Measurements from ENCODE around the gene CNTN5. TPM values are rescaled to one million over a fixed set of nuclear protein-coding genes. Genes with fewer than 3 reads are reported as not detected.
"Not testable (repeated sequence)": the region's sequence is repeated elsewhere in the genome, so short reads cannot be mapped to it uniquely, and the experiment has no call there.

CNTN5 gene
- total RNA-seq, 1 donor from 2014 or later: not detected

DNA sequence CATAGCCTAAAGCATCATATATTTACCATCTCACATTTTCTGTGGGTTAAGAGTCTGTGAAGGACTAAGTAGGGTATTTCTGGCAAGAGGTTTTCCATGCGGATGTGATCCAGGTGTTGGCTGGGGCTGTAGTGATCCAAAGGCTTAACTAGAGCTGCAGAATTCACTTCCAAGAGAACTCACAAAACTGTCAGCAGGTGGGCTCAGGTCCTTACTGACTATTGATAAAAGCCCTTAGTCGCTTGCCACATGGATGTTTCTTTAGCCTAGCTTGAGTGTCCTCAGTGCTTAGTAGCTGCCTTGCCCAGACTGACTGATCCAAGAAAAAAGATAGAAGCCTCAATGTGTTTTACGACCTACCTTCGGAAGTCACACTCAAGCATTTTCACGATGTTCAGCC lies 250.8 kb downstream of the CNTN5 start:
- intact Hi-C loops (cut with micrococcal nuclease): no loop called here

DNA sequence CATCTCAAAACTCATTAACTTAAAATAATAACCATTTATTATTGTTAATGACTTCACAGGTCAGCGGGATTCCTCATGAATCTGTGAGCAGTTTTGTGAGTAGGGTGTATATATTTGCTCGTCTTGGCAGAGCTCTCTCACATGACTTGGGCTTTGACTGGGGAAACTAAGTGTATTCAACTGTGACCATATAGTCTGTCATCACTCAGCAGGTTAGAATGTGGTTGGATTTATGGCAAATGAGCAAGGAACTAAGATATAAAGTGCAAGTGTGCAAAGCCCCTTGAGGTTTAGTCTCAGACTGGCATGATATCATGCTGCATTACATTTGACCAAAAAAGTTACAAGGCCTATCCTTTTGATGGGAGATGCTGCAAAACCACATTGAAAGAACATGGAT lies 254.8 kb downstream of the CNTN5 start:
- intact Hi-C loops (cut with micrococcal nuclease): no loop called here

DNA sequence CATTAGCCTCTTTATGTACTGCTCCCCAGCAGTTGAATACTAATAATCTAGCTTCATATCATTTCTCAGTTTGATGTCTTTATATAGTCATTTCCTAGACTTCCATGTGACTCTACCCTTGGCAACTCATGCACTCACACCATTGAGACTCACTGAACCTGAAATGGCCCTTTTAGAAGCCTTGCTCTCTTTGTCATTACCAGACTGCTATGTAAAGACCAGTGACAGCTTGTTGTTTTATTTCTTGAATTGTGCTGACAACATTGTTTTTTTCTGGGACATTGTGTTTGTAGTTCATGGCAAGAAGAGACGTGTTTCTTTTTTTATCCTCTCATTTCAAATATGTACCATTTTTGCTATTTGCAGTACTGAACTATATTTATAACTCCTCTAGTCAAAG lies 256.5 kb downstream of the CNTN5 start:
- intact Hi-C loops (cut with micrococcal nuclease): no loop called here

DNA sequence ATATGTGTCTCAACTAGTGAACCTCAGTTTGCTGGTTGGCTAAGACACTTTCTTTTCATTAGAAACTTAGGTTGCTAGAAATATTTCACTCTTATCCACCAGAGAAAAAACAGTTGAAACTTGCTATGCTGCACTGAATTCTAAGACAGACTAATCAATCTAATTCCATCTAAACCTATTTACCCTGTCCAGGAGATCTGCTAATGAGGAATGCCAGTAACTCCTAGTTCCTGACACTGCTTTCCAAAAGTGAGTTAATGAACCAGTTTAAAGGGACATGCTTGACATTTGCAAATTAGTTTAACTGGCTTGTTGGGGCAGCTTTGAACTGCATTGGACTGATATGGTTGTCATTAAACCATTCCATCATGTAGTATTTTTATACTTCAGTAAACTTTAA lies 258.5 kb downstream of the CNTN5 start:
- intact Hi-C loops (cut with micrococcal nuclease): no loop called here

DNA sequence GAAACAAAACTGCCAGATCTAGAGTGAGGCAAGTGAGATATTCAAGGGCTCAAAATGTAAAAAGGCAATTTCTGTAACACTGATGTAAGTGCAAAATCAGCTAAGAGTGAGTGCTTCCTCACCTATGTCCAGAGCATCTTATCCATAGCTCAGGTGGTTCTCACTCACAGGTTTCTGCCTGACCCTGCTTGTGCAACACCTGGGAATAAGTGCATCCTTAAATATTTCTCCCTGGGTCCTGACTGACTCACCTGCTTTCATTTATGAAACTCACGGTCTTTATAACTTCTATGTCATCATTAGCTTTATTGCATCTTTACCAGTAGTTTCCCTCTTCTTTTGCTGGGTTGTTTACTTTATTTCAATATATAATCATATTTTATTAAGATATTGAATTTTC lies 260.6 kb downstream of the CNTN5 start:
- intact Hi-C loops (cut with micrococcal nuclease): no loop called here

DNA sequence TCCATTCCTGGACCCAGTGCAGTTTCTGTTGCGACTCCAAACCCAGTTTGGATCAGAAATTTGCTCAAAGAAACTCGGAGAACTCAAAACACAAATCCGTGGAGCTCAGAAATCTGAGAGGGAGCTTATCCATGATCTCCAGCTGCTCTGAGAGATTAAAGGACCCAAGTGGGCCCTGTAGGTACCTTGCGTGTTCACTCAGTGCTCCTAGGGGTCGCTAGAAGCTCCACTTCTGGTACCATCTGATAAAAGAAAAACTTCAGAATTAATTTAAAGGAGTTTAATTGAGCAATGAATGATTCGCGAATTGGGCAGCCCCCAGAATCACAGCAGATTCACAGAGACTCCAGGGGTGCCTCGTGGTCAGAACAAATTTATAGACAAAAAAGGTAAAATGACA lies 277.2 kb downstream of the CNTN5 start:
- intact Hi-C loops (cut with micrococcal nuclease): not testable (repeated sequence)

DNA sequence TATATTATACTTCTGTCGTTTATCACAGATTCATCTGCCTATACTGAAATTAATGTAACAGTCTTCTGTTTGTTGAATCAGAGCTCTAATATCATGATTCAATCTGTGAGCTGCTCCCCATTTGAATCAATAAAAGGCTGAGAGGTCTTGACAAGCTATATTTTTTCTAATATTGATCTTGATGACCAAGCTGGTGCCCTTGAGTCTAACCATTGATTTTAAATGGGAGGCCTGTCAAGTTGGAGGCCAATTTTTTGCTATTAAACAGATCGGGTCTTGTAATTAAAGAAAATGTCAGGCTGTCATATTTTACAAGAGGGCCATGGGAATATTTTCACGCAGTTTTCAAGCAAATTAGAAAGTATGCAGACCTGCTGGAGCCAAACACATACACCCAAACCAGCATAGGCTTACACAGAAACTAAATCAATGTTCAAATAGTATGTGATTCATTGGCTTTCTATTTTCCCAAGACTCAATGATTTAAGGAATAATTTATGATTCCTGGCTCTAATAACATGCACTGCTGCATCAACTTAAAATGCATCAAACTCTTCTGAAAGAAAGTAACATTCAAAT lies 286.9 kb downstream of the CNTN5 start:
- intact Hi-C loops (cut with micrococcal nuclease): no loop called here

DNA sequence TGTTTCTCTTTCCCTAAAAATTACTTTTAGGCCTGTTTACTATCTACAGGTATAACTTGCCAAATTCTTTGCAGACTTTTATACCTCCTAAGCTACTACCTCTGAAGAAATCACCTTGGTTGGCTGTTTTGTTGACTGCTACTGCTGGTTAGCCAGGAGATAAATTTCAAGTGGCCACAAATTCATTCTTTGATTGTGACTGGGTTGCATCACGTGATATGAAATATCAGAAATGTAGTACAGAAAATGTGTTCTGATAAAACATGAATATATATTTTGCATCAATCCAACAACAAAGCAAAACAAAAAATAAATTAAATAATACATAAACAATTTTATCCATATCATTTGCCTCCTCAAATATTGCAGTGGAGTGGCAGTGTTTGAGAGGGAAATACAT lies 291.1 kb downstream of the CNTN5 start:
- intact Hi-C loops (cut with micrococcal nuclease): no loop called here

DNA sequence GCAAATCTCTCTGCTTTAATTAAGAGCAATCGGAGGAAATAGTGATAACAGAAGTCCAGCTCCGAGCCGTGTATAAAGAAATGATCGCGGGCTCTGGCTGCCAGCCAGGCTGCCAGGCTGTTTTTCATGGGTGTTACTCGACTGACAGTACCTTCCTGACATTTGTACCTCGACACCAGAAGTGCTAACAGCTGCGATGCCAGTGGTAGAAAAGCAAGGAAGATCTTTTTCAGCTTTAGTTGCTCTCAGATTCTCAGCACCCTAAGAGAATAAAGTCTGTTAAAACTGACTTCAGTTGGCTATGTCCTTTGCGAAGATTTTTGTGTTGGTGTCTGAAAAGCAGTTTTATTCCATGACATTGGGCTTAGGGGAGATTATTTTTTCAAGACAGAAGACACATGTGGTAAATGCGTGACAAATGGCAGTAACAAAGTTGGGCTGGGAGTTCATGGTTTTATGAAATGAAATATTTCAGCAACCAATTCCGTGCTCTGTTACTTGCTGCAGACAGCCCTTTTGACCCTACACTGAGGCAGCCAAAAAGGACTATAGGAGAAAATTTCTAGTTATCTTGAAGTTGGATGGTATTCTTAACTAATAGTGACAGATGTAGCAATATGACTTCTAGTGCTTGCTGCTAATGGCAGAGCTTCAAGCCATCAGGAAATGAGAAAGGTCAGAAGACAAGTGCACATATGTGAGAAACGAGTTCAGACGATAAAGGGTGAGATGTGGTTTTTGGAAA lies 296.2 kb downstream of the CNTN5 start:
- intact Hi-C loops (cut with micrococcal nuclease): no loop called here

DNA sequence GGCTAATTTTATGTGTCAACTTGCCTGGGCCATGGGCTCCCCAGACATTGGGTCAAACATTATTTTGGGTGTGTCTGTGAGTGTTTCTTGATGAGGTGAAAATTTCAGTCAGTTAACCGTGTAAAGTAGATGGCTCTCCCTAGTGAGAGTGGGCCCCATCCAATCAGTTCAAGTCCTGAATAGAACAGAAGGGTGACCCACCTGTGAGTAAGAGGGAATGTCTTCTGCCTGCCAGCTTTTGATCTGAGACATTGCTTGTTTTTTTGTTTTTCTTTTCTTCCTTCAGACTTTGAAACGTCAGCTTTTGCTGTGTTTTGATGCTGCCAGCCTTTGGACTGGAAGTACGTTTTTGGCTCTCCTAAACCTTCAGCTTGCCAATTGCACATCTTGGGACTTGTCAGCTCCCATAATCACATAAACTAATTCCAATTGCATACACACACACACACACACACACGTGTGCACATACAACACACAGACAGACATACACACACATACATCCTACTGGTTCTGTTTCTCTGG lies 300.1 kb downstream of the CNTN5 start:
- intact Hi-C loops (cut with micrococcal nuclease): no loop called here

DNA sequence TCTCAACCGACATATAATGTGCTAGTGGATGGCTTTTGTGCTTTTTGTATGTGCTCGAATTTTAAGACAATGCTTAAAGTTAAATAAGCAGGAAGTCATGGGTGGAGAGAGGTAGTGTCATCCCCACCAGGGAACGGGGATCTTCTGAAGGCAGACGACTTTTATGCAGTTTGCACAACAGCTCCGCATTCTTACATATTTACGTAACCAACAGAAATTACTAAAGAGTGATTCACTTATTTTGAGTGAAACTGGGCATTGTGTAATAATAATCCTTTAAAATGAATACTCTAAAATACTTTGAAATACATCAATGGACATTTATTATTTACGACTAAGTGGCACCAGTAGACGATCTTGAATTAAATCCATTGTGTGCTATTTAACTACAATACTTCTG lies 305.1 kb downstream of the CNTN5 start:
- intact Hi-C loops (cut with micrococcal nuclease): no loop called here

DNA sequence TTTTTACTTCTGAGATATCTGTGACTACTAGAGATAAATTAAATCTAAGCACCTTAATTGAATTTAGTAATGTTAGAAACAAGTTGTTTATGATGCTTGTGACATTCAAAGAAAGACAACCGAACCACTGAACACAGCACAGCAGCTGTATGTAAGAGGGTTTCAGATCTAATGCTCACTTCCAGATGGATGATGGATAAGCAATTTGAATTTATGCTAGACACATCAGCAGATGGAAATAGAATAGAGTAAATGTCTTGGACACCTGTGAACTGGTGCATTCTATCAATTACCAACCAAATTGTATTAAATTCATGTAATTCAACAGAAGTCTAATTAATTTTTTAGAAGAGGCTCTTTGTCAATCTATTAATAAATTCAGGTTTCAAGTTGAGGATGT lies 306.3 kb downstream of the CNTN5 start:
- intact Hi-C loops (cut with micrococcal nuclease): no loop called here

DNA sequence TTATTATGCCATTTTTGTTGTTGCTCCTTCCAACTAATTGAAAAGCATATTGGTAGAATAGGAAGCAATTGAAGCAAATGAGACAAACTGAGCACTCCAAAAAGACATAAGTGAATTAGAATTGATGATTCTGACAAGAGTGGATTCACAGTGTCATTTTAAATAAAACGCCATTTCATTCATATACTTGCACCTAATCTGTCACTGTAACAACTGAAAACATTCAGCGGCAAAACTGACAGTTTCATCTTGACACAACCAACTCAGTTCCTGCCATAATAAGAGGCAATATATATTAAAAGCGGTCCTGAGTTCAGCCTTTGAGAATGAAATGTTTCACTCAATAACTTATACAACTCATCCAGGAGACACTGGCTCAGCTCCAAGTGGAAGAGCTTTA lies 306.8 kb downstream of the CNTN5 start:
- intact Hi-C loops (cut with micrococcal nuclease): no loop called here

DNA sequence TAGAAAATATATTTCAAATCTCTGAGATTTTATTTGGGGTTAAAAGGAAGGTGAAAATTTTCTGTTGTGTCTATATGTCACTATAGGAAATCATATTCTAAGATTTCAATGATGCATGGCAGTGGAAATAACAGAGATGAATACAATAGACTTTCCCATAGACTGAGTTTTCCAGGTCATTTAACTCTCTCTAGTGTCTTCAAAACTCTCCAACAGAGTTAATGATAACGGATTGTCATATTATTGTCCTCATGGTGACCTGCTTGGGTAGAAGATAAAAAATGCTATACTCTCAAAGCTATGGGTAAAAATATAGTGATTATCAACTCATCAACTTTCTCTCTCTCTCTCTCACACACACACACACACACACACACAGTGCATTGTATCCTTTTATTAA lies 312.9 kb downstream of the CNTN5 start:
- intact Hi-C loops (cut with micrococcal nuclease): no loop called here

DNA sequence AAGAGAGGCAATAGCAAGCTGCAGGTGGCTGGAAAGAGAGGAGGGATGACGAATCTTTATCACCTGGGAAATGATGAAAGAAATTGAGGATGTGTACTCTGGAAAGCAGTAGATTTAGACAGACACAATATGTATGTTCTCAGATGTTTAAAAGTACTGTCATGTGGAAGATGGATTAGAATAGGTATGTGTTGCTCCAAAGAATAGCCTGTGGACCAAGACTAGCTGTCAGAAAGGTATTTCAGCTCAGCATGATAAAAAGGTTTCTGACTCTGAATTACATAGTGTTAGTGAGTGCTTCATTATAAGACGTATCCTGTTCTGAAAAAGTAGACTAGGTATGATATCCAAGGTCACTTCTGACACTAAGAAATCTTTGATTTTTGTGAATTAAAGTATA lies 322.4 kb downstream of the CNTN5 start:
- intact Hi-C loops (cut with micrococcal nuclease): no loop called here

DNA sequence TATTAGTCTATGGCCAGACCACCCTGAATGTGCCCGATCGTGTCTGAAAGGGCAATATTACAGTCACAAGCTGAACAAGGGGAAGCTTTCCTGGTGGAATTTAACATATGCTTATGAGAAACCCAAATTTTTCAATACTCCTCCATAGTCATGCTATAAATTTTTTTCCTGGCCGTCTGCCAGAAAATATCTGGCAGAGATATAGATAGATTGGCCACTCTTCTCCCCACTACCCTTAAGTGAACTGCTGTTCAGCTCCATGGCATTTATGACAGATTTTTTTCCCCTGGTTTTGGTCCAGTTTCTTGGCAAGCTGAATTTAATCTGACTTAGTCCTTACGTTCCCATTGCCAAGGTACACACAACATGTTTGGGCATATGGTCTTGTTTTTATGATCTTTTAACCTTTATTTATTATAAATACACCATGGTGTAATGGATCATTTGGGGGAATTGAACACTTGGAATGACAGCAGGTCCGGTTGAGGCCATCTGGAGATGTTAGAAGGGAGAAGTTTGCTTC lies 328.5 kb downstream of the CNTN5 start:
- intact Hi-C loops (cut with micrococcal nuclease): no loop called here

DNA sequence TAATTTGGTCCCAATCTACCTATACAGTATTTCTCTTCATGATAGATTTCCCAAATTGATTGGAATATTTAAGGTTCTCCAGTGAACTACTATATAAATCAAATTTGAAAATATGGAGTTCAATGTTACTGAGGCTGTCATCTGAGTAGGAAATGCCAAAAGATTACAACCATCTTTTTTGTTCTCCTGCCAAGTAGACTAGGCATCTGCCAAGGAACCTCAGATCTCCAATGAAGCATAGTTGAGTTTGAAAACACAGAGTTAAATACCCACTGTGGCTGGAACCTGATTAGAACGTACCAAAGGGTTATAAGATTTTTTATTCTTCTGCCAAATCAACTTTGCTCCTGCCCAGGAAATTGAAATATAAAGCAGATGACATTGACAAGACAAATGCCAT lies 330.9 kb downstream of the CNTN5 start:
- intact Hi-C loops (cut with micrococcal nuclease): no loop called here

DNA sequence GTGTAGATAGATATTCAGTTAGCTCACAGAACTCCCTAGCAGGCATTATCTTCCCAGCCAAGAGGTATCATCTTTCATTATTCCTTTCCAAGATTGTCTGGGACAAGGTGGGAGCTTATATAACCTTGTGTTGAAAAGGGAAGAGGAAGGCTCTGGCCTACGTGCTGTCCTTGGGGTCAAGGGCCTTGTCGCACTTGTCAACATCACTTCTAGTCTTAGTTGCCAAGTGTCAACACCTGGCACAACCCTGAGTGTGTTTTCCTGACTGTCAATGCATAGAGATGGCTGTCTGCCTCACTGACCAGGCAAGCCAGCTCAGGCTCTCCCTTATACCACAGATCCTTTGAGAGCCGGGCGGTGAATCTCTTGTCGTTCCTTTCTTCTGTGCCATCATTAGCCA lies 331.9 kb downstream of the CNTN5 start:
- intact Hi-C loops (cut with micrococcal nuclease): no loop called here

DNA sequence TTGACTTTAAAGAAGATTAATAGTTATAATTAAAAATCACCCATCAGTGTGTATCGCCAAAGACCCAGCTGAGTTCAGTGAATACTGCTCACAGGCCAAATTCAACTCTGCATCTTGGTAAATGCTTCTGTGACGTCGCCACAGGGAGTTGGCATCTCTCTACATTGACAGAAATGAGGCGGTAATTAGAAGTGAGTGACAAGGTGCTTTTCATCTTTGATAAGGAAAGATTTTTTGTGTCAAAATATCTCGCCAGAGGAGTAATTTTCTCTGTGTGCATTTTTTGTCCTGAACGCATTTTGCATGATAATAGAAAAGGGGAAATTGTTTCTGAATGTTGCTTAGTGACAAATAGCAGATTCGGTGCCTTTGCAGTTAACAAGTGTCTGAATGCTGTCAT lies 345.8 kb downstream of the CNTN5 start:
- intact Hi-C loops (cut with micrococcal nuclease): no loop called here

DNA sequence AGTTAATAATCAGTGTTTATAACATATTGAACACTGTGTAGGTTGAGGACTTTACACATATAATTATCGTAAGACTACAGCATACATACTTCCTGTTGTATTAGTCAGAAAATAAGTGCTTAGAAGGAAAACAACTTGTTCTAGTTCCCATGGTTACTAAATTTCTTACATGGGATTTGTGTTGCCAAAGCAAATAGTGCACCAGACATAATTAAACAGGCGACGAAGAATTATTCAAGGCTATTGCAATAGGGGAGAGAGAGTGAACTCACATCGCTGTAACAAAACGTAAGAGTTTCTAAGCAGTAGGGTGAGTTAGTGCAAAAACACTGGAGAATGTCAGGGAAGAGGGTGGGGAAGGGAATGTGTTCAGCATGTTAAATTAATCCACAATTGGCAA lies 347.8 kb downstream of the CNTN5 start:
- intact Hi-C loops (cut with micrococcal nuclease): no loop called here

DNA sequence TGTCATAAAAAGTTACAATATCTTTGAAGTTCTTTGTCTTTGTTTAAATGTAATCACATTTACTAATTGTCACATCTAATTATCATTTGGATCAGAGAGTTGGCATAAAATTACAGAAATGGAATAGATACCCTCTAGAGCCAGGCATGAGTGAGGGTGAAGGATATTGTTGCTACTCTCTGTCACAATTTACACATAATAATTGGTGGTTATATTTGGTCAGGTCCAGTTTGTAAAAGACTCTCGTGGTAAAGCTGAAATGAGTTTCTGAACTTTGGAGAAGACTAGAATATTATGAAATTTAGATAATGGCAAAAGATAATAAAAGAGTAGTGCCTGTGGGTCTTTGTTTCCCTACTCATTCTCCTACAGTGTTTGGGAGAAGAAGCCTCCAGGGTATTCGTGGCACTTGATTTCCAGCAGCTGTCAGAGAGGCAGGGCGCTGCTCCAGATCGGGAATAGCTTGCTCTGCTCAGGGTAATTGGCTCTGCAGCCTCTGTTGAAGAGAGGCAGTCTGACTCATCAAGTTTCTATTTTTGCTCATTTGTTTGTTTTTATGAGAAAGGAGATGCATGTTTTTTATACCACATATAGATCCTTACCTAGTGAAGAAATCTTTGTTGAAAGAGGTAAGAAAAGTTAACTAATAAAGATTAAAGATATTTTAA lies 349.9 kb downstream of the CNTN5 start:
- intact Hi-C loops (cut with micrococcal nuclease): no loop called here

DNA sequence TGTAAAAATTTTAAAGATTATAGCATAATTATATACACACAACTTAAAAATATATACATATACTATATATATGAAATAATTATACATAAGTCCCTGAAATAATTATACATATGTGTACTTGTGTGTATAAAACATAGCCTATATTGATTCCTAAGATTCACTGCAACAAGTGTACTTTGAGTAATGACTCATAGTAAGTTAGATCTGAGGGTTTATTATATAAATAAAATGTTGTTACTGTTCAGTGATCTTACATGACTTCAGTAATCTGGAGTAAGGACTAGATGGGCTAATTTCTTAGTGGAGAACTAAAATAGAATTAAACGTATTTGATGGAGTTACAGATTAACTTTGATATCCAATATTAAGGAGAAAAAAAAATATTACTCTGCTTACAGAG lies 350.5 kb downstream of the CNTN5 start:
- intact Hi-C loops (cut with micrococcal nuclease): no loop called here

Measured in T-helper 2 cell treated with Interferon-gamma antibody and Interleukin-4, amounts not matched to agents 100 ng/mL and 5 ng/mL, for 36 hours (primary cell).